K562 (cell line): Measurements from ENCODE around the gene PVALEF. TPM values are rescaled to one million over a fixed set of nuclear protein-coding genes. Genes with fewer than 3 reads are reported as not detected.

ENCODE experiments used
- ATAC-seq: fragments of 200-7000 bp; cut with Tn5 transposase; 3 replicates; pipeline ENCODE4 v1.9.1; 2020; ENCODE audit warnings: moderate library complexity
- BruUV-seq: library from RNA; stranded (reverse); fragments of 400-500 nt; replicated peaks from 2 replicates; lab custom pipeline; 2021; lab: Mats Ljungman, UMichigan
- CTCF ChIA-PET: fragments of 300-600 bp; formaldehyde crosslinking; extraction: SDS; loops from one replicate; lab custom pipeline; 2021; ENCODE audit warnings: low intra/inter-chr PET ratio; lab: Yijun Ruan, JAX
- POLR2A ChIA-PET: fragments of 300-600, 350-650 bp; sonication (Branson Sonifier 250); formaldehyde crosslinking; extraction: SDS; loops from one replicate; lab custom pipeline; 2021; ENCODE audit warnings: antibody characterized with exemption, inconsistent platforms; lab: Yijun Ruan, JAX
- DNase-seq, 4 experiments: peaks; one replicate each; pipeline versions ENCODE4 v3.0.0 to v3.0.0-alpha.2; 2011 to 2018; ENCODE audit warnings: low spot score in 3 of 4, mixed read lengths in 3 of 4; ENCODE audit errors: extremely low read depth in 1 of 4
- FAIRE-seq: peaks from 2 replicates; lab custom pipeline; 2011; peaks lifted over from hg19 to GRCh38; lab: Jason Lieb, UNC
- H2AFZ ChIP-seq: 2 replicates; pipeline ENCODE4 v1.6.0; 2011; ENCODE audit warnings: low read depth, low read length, control low read depth, inconsistent platforms
- H3K27ac ChIP-seq: fragments of 200-600 bp; 3 replicates; pipeline ENCODE4 v1.8.0; 2011; ENCODE audit warnings: low read depth, mild to moderate bottlenecking, control low read depth, inconsistent platforms, low read length, moderate library complexity, mixed read lengths; ENCODE audit errors: extremely low read depth
- H3K27me3 ChIP-seq, 2 experiments: fragments of 300-600 bp in 1 of 2; 2 replicates in 1 of 2; 3 replicates in 1 of 2; pipeline versions ENCODE4 v1.6.0 to v1.8.0; 2011; ENCODE audit warnings: inconsistent platforms in 2 of 2, low read length in 2 of 2, mild to moderate bottlenecking in 1 of 2, mixed read lengths in 1 of 2, moderate library complexity in 1 of 2; ENCODE audit not compliant: control insufficient read depth in 2 of 2, insufficient read depth in 2 of 2
- H3K36me3 ChIP-seq: fragments of 300-600 bp; 3 replicates; pipeline ENCODE4 v1.8.0; 2011; ENCODE audit warnings: mild to moderate bottlenecking, low read length, inconsistent platforms; ENCODE audit not compliant: control insufficient read depth, insufficient read depth
- H3K4me1 ChIP-seq, 2 experiments: fragments of 200-600 bp in 1 of 2; replicated peaks in 1 of 2; 2 replicates in 1 of 2; 3 replicates in 1 of 2; pipeline versions ENCODE4 v1.5.1 to v1.8.0; 2011; ENCODE audit warnings: inconsistent platforms in 2 of 2, low read length in 2 of 2, mild to moderate bottlenecking in 1 of 2, mixed read lengths in 1 of 2, moderate library complexity in 1 of 2; ENCODE audit not compliant: control insufficient read depth in 2 of 2, insufficient read depth in 2 of 2
- H3K4me2 ChIP-seq: 2 replicates; pipeline ENCODE4 v1.6.1; 2011; ENCODE audit warnings: low read length, control low read depth, inconsistent platforms, mixed read lengths; ENCODE audit not compliant: insufficient read depth
- H3K4me3 ChIP-seq: fragments of 200-600 bp; sonication (generic), shearing (Covaris generic); 2 replicates; pipeline ENCODE4 v1.5.1; 2016; ENCODE audit warnings: control low read depth, inconsistent platforms
- H3K79me2 ChIP-seq: fragments of 200-600 bp; 3 replicates; pipeline ENCODE4 v1.8.0; 2011; ENCODE audit warnings: low read length, inconsistent platforms; ENCODE audit not compliant: control insufficient read depth, insufficient read depth
- H3K9ac ChIP-seq, 2 experiments: 2 replicates each; pipeline versions ENCODE4 v1.6.0 to v1.6.1; 2011; ENCODE audit warnings: low read depth in 2 of 2, low read length in 2 of 2, control low read depth in 1 of 2, inconsistent platforms in 1 of 2, mild to moderate bottlenecking in 1 of 2, mixed read lengths in 1 of 2; ENCODE audit not compliant: insufficient read depth in 1 of 2
- H3K9me1 ChIP-seq: one replicate; pipeline ENCODE4 v1.6.0; 2011; ENCODE audit warnings: inconsistent platforms, mild to moderate bottlenecking, low read length, moderate library complexity; ENCODE audit not compliant: control insufficient read depth, insufficient read depth
- H3K9me3 ChIP-seq: replicated peaks from 2 replicates; pipeline ENCODE4 v1.5.1; 2011; ENCODE audit warnings: low read depth, low read length, inconsistent platforms; ENCODE audit not compliant: control insufficient read depth, insufficient read depth
- H4K20me1 ChIP-seq: replicated peaks from 2 replicates; pipeline ENCODE4 v1.6.1; 2011; ENCODE audit warnings: low read length, inconsistent platforms, mixed read lengths; ENCODE audit not compliant: control insufficient read depth, insufficient read depth
- TAF15 ChIP-seq: fragments of 200-400 bp; formaldehyde crosslinking; IDR thresholded peaks from 2 replicates; pipeline ENCODE4 v1.6.1; 2017; ENCODE audit warnings: mild to moderate bottlenecking, low read depth, low read length, moderate library complexity
- U2AF1 ChIP-seq: fragments of 200-400 bp; formaldehyde crosslinking; optimal IDR thresholded peaks from 2 replicates; pipeline ENCODE3; 2017; ENCODE audit warnings: mild to moderate bottlenecking, low read depth, low read length, moderate library complexity
- WGBS: fragments of 100-300 bp; shearing (Covaris generic); methylation state at CpG from one replicate; pipeline ENCODE4 v1.1.6; 2016; ENCODE audit warnings: low coverage, mixed read lengths; ENCODE audit not compliant: insufficient coverage; ENCODE audit errors: missing lambda C conversion rate; 5-methylcytosine and 5-hydroxymethylcytosine counted together
- in situ Hi-C: fragments of 300-500 bp; cut with MboI; formaldehyde crosslinking; loops from 4 replicates; pipeline ENCODE4 v1.15.0; 2018; ENCODE audit warnings: inconsistent platforms, mixed read lengths
- intact Hi-C: fragments of 100-400 bp; cut with micrococcal nuclease; formaldehyde crosslinking; loops from 2 replicates; pipeline ENCODE4 v1.14.2; 2022
- polyA plus RNA-seq, 8 experiments: library from polyadenylated mRNA; depleted of rRNA in 4 of 8; stranded (reverse) in 5 of 8; unstranded in 3 of 8; fragments of >200 nt; fragmentation: Nextera tagmentation in 2 of 8; fragmentation: Illumina TruSeq in 1 of 8; extraction: Ambion mirVana in 2 of 8; extraction: Trizol in 1 of 8; gene quantifications; 2 replicates each; pipeline versions ENCODE4 v1.2.1 to v1.2.3, GENCODE V29; 2011 to 2014; ENCODE audit warnings: inconsistent platforms in 1 of 8, missing spikeins in 1 of 8
- total RNA-seq, 7 experiments: library from RNA; depleted of rRNA in 6 of 7; stranded (reverse); fragments of >200 nt in 6 of 7; fragmentation: Illumina TruSeq in 2 of 7; extraction: Trizol in 2 of 7; gene quantifications; 2 replicates each; pipeline versions ENCODE4 v1.2.1 to v1.2.3, GENCODE V29; 2011 to 2021; ENCODE audit warnings: low replicate concordance in 1 of 7
- TF ChIP-seq, protein P1 (sequence below): fragments of 250-450 bp; sonication (Bioruptor Pico); IDR thresholded peaks from 2 replicates; pipeline ENCODE4 v1.4.0; 2020; ENCODE audit warnings: borderline replicate concordance

Gene PVALEF
- total and polyA plus RNA-seq, 9 of the 15 experiments (the other 6 are each of a cell fraction or from before 2014, with no cell fraction given): not detected

DNA sequence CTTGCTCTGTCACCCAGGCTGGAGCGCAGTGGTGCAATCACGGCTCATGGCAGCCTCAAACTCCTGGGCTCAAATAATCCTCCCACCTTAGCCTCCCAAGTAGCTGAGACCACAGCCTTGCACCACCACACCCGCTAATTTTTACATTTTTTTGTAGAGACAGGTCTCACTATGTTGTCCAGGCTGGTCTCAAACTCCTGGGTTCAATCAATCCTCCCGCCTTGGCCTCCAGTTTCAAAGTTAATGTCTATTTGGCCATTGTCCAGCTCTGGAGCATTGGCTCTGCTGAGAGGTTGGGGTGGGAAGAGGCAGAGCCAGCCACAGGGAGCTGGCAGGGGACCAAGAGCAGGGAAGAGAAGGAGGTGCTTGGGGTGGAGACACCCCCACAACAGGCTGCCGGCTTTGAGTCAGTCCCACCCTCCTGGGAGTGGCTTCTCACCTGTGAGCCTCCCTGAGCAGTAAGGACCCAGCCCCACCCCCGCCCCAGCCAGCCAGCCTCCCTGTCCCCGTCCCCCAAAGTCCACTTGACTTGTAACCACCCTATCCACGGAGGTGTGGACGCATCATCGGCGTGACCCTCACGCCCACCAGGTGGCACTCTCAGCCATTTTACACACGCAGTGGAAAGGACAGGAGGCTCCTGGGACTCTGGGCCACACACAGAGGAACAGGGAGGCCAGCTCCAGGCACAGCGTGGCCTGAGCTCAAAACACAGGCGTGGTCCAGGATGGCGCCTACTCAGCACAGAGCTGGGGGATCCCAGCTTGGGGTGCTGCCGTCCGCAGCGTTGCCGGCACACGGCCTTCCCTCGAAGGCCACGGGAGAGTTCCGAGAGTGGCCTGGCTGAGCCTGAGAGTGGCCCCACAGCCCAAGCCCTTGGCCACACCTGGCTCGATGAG is 22.8 kb upstream of the PVALEF start (continued):
- no peak for TF ChIP-seq U2AF1
- TF ChIP-seq, all 486 proteins: peak for 38

DNA sequence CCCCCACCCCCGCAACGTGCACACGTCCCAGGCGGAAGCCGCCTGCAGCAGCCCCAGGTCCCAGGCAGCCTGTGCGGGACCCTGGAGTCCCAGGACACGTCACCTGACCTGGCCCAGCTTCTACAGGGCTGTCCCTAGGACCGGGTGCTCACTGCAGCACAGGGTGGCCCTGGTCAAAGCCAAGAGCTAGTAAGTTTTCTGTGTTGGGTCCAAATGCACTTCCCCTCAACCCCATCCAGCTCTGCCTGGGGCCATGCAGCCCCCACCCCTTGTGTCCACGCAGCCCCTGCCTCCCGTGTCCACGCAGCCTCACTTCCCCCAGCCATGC is 22.1 kb upstream of the PVALEF start:
- peak; percentile 58 for ATAC-seq
- in situ Hi-C loops (loop anchor here (25.0 kb wide), 1 partner anchor 94 kb away; the partner anchor contains the start of genes NDUFAF8 and TEPSIN), intact Hi-C loops (loop anchor here (2.0 to 5.0 kb wide), 2 partner anchors 58 to 84 kb away; no protein-coding TSS in a partner anchor)
- Histone ChIP-seq H3K36me3 (no peaks in the 10 kb centered on the region), H3K9me3 (no peaks in the 10 kb centered on the region), H3K4me3 (no peak overlapping the region), H3K9ac (peak overlapping the region in 1 of 2 experiments; percentile 83; a peak in 2 of 4 replicates), H3K79me2 (no peaks in the 10 kb centered on the region), H2AFZ (peak overlapping the region; percentile 89), H3K27me3 (peaks cover 2 to 31% of the 10 kb centered on the region in 2 experiments; a peak in 3 of 5 replicates), H3K4me1 (peaks cover 9 to 32% of the 10 kb centered on the region in 2 experiments; a peak in 3 of 5 replicates), H3K27ac (no peak overlapping the region), H3K9me1 (no peaks in the 10 kb centered on the region), H4K20me1 (no peaks in the 10 kb centered on the region), H3K4me2 (no peak overlapping the region)
- CTCF ChIA-PET: interaction anchor here (0.8 to 2.4 kb wide), 2 partner anchors 87 to 99 kb away, joined by 8 to 17 read pairs; no protein-coding TSS in a partner anchor
- WGBS: 34% methylated on average over 11 of the region's 11 CpGs
- TF ChIP-seq, protein P1, sequence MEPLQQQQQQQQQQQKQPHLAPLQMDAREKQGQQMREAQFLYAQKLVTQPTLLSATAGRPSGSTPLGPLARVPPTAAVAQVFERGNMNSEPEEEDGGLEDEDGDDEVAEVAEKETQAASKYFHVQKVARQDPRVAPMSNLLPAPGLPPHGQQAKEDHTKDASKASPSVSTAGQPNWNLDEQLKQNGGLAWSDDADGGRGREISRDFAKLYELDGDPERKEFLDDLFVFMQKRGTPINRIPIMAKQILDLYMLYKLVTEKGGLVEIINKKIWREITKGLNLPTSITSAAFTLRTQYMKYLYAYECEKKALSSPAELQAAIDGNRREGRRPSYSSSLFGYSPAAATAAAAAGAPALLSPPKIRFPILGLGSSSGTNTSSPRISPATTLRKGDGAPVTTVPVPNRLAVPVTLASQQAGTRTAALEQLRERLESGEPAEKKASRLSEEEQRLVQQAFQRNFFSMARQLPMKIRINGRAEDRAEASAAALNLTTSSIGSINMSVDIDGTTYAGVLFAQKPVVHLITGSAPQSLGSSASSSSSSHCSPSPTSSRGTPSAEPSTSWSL (CRISPR knock-in tag): no peak
- TF ChIP-seq TAF15: no peak
- POLR2A ChIA-PET: interaction anchor here (2.8 kb wide), 1 partner anchor 10 kb away, joined by 15 read pairs; no protein-coding TSS in a partner anchor
- BruUV-seq: no TSS peak
- FAIRE-seq: no peak
- DNase-seq: no peak
